Left renal cortex interstitium (tissue), 4 donors: ENCODE data around the gene STOX2. TPM values are rescaled to one million over a fixed set of nuclear protein-coding genes. Genes with fewer than 3 reads are reported as not detected.
"Not testable (repeated sequence)": the region's sequence is repeated elsewhere in the genome, so short reads cannot be mapped to it uniquely, and the experiment has no call there.

Source experiments
- DNase-seq, 4 donors: peaks; one replicate each; pipeline ENCODE4 v3.0.0-alpha.2; 2013; ENCODE audit warnings: low read depth in 4 of 4, low spot score in 2 of 4, missing footprints in 1 of 4
- polyA plus RNA-seq, 4 donors: library from polyadenylated mRNA; unstranded; fragments of 120-200 nt; gene quantifications; one replicate each; pipeline ENCODE4 v1.2.1, GENCODE V29; 2013; ENCODE audit not compliant: insufficient read length in 4 of 4

Gene STOX2
- polyA plus RNA-seq, 4 donors: 8.8 to 12.8 (median 10.4) TPM

DNA sequence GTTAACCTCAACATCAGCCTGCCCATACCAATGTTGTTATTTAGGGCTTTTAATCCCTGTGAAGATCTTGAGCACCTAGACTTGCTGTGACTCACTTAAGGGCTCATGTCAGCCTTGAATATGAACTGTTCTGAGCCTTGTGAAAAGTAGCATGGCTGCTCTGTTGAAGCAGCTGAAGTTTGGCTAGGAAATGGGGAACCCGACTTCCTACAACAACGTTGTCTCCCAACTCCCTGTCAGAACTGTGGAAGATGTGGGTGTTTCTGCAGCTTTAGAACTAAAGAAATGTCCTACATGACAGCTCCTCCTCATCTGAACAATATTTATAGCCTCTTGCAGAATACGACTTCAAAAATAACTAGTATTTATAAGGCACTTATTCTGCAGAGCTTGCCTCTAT is 27.5 kb downstream of the STOX2 start:
- no peak for DNase-seq

DNA sequence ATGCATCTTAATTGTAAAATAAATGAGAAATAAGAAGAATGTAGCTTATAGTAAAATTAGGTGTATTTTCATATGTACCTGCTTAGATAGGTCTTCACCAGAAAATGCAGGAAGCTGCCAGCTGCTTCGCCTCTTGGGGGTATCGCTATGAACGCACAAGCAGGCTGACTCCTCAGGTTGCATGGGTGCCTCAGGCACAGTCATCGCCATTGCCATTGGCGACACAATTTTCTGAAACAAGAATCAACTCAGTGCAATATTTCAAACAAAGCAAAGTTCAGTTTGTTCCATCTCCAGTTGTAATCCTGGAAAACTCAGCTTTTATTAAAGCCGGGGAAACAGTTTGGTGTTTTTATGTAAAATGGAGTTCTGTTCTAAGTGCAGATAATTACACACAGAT is 29.7 kb downstream of the STOX2 start:
- DNase-seq: no peak

- DNase-seq: no peak
Observed at GRCh38 chr4:183935355-183936005, 30.4 kb downstream of the STOX2 start.

DNA sequence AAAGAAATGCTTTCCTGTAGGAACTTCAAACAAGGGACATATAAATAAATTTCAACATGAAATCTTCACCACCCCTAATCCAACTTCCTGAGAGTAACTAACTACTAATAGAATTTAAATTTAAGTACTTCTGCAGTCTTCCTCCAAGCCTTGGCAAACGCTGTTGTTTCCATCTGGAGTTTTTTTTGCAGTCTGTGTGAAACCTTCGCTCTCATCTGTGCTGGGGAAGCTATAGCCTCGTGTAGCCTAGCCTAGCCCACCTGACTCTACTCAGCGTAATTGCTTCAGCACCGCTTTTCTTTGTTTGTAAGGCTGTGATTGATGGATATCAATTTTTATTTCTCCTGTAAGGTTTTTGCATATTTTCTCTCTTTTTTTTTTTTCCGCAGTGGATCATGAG is 30.9 kb downstream of the STOX2 start:
- DNase-seq: no peak

- DNase-seq: no peak
Observed at GRCh38 chr4:183936574-183937345, 31.7 kb downstream of the STOX2 start.

DNA sequence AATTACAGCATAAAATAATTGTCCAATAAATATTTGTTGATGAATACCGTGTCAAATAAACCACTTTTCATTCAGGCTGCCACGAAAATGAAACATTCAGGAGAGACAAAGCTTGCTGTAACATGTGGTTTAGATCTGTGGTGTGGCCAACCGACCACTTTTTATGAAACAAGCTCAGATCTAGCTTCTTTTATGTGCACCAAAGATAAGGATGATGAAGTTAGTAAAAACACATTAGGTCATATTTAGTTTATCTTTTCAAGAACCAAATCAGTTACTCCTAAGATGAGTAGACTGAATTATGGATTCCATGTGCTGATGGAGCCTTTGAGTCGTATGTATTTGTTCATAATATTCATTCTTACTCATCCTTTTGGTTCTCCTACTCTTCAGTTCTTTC is 35.8 kb downstream of the STOX2 start:
- DNase-seq: no peak

DNA sequence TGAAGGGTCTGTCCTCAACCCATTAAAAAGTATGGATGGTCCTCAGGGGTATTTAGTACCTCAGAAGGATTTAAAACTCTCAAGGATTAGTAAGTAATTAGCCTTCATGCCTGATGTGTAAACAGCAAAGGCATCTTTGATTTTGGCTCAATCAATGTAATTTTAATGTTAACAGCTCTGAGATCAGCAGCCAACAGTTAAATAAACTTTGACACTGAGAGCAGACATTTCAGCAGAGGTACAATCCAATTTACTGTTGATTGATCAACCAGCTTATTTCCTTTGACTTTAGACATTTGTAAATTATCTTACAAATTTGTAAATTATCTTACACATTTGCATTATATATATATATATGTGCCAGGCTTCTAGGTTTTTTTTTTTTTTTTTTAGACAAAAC is 36.9 kb downstream of the STOX2 start:
- no peak for DNase-seq

DNA sequence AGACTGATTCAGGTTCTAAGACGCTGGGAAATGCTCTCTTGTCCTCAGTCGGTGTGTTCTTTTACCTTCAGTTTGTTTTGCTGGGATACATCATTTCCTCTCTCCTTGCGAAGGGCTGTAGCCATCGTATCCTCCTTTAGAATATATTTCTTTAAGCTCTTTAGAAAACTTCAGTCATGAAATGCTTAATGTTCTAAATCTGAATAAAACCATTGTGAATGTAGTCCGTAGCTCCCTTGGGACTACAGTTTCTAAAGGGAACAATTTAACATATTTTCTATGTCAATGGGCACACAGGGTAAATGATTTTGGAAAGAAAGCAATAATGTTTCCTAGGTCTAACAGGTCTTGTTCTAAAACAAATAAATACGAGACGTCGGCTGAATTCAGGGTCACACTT is 40.6 kb downstream of the STOX2 start:
- no peak for DNase-seq

DNA sequence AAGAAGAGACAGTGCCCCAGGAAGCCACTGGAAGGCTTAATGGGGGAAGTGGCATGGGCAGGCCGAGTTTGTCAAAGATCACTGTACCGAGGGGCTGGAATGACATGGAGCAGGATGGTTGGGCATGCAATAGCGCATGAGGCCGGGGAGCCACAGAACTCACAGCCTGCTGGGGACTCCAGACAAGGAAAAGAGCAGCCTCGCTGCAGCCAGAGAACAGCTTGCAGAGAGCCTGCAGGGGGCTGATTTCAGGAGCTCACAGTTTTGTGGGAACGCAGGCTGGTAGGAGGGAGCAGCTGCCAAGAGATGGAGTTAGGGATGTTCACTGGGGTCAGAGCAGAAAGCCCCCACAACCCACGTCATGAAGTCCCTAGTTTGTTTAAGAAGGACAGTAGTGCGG is 45.4 kb downstream of the STOX2 start:
- no peak for DNase-seq

DNA sequence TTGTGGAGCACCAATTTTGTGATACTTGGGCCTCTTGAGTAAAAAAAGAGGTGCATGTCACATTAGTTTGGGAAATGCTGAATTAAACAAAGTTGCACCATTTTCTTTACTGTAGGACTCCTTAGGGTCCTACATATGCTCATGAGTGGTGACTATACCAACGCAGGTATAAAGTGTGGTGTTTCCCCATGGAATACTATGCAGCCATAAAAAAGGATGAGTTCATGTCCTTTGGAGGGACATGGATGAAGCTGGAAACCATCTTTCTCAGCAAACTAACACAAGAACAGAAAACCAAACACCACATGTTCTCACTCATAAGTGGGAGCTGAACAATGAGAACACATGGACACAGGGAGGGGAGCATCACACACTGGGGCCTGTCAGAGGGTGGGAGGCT is 47.5 kb downstream of the STOX2 start:
- DNase-seq: not testable (repeated sequence)

DNA sequence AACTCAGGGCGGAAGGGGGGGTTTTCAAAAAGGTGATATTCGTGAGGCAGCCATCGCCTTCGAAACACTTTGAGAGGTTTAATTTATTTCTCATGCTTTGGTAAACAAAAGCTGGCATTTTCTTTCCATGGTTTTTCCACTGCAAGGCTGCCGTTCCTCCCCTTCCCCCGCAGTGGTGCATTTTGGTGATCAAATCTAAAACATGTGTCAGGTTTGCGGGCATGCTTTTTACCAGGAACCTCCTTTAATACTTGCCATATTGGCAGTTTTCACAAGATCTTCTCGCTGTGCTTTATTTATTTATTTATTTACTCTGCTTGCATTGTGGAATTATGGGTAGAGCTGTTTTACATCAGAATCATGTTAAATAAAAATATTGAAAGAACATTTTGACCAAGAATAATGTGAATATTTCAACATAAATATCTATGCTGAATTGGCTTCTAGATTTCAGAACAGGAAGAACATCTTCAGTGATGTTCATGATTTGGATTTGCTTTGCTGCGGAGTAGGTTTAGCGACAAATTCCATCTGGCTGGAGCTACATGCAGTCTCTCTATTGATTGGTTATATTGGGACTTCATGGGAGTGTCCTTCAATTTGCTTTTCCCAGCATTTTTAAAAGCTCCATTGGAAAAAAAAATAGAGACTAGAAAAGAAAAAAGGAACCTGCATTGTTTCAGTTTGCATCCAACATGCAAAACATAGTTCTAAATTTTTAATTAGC is 54.4 kb downstream of the STOX2 start:
- DNase-seq: no peak

DNA sequence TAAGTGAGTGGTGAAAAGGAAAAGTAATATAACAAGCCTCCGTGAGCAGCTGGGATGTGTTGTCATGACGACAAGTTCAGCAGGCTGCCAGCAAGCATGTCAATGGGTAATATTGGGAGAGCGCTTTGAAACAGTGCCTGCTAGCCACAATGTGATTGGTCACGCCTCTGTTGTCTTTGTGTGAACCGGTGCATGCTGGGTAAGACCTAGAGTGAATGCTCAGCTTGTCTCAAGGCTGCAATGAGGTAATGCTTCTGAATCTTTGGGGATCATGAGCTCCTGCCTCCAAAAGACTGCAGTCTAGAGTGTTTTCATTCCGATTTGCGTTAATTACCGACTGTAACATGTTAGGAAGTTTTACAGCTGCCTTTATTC is 54.9 kb downstream of the STOX2 start:
- peak in 2 of 4 donors; percentile 59 to 77 for DNase-seq

DNA sequence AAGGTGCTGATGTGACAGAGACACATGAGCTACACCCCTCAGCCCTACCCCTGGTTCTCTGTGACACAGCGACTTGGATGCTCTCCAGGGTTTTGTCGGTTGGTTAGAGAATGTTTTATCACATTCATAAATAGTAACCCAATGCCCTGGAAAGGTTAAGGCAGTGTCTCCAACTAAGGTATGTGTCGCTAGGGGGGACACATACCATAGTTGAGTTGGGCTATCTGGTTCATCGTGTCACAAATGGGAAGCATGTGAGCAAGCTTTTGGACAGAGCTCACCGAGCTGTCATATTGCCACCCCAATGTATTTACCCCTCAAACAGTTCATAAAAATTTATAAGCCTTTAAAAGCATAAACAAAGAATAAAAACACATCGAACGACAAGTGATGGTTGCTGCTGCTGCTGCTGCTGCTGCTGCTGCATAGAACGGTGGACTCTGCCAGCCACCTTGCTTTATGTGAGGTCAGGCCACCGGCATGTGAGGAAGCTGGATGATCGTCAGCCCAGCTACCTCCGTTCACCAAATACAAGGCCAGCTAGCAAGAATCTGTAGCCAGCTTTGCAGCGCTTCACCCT is 55.9 kb downstream of the STOX2 start:
- DNase-seq: peak in 2 of 4 donors; percentile 28 to 55

GRCh38 chr4:183961795-183962194 is 56.7 kb downstream of the STOX2 start:
- DNase-seq: no peak

DNA sequence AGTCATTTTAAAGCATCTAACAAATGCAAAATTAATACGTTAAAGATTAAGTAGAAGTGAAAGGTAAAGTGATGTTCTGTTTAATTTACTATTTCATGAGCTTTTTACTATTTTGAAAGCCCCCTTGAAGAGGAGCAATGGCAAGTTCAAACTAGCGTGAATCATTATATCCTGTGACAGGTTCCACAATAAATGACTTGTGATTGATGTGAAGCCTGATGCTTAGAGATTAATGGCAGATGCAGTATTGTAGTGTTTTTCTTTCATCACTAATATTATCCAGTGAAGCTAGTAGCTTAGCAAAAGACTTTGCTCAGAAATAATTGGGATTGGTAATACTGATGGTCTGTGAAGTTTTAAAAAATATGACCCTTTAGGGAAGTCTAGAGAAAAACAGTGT is 57.3 kb downstream of the STOX2 start:
- no peak for DNase-seq

DNA sequence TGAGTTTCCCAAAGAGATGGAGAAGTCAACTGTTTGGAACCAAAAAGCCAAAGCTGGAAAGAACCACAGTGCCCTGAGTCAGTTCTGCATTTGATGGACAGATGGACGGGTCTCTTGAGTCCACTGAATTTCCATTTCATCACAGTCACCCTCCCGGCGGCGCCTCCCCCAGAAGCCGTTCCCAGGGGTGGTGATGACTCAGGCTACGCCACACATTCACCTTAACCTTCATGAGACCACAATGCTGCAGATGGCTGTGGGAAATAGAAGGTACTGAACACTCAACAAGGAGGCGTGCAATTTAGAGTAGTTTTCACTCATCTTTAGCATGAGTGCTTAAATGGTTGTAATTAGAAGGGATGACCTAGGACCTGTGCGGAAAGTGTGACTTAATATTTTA is 61.3 kb downstream of the STOX2 start:
- no peak for DNase-seq

DNA sequence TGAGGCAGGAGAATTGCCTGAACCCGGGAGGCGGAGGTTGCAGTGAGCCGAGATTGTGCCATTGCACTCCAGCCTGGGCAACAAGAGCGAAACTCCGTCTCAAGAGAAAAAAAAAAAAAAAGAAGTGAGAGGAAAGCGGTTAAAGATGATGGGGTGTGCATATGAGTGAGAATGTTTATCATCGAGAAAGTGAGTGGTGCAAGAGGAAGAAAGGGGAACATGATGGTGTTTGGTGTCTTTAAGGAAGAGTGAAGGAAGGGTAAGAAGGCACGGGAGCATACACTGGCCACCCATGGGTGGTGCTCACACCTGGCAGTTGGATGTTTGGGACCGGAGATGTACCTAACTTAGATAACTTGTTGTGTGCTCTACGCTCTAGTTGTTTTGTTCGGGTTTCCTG is 62.2 kb downstream of the STOX2 start:
- DNase-seq: no peak

DNA sequence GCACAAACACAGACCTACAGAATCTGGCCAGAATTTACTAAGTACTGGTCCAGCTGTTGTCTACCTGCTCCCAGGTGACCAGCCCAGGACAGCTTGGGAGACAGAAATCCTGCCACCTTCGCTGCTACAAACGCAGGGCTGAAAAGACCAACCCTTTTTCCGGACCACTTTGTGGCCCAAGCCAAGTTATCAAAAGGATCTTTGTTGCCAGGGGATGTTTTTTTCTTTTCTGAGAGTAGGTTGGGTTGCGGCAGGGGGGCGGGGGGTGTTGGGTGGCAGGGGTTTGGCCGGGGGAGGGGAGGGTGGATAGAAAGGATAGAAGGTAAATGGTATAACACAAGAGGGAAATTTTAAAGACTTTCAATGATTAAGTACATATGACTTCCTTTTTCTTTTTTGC is 63.4 kb downstream of the STOX2 start:
- no peak for DNase-seq

DNA sequence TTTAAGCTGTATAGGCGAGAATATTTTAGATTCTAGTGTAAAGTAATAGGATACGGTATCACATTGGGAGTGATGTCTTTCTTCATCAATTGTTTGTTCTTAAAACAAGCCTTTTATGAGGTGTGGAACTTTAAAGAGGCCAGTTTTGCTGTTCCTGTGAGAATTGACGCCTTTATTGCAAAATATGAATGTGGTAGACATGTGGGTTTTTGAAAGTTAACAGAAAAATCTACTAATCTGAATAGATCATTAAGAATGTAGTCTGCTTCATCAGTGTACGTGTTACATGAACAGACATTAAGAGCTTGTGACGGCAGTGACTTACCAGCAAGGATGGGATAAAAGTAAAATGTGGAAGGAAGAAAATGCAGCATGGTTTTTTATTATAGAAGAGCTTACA is 63.8 kb downstream of the STOX2 start:
- DNase-seq: no peak

- DNase-seq: no peak
Observed at GRCh38 chr4:183969596-183969995, 64.5 kb downstream of the STOX2 start.

- DNase-seq: no peak
Observed at GRCh38 chr4:183971929-183972490, 66.9 kb downstream of the STOX2 start.
